Activated CD4-positive, alpha-beta T cell treated with anti-CD3 and anti-CD28 coated beads, Interleukin-2, Interleukin-4, amounts not matched to agents 100 ng/mL and 50 ng/mL, durations not matched to agents 16 hours and 8 hours (primary cell): ENCODE results near the gene LUM.

ENCODE experiments used
- DNase-seq: peaks from one replicate; pipeline ENCODE4 v3.0.0-alpha.2; 2020; ENCODE audit warnings: low spot score

LUM gene

DNA sequence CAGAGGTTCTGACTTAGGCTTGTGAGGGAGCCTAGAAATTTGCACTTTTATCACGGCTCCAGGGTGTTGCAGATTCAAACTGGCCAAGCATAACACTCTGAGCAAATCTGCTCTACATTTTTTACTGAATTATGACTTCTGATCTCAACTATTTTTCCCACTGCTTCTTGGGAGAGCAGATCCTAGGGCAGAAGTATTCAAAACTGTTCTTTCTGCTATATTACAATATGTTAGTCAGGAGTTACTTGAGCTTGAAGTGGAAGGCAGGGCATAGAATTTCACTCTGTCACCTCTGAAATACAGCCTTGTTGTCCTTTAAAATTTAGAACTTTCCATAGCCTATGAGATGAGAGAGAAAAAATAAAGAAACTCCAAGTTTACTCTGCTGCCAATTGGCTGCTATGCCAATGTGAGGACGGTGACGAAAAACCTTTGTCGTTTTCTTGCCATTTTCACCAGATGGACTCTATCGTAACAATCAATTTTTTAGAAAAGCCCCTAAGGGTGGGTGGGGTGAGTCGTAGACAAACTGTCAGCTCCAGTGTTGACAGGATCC lies 37.1 kb downstream of the LUM start:
- DNase-seq: no peak

GRCh38 chr12:91073426-91073825 lies 37.9 kb downstream of the LUM start:
- DNase-seq: no peak

- DNase-seq: no peak
These were observed 38.4 kb downstream of the LUM start for GRCh38 chr12:91072931-91073330.

- no peak for DNase-seq
These were observed 40.4 kb downstream of the LUM start for GRCh38 chr12:91070936-91071335.

DNA sequence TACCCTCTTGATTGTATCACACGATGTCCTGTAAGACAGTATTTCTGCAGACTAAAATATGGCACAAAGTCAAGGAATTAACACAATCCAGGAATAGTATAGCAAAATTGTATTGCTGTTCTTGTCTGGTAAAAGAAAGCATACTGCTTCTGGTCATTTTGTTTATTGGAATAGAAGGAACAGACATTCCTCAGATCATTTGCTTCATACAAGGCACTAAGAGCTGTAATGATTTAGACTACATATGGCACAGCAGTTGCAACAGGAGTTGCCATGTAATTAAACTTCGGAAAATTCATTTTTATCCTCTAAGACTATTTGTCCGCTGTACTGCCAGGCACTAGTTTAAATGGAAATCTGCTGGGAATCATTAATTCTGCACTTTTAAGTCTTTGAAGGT lies 45.9 kb downstream of the LUM start:
- DNase-seq: no peak

DNA sequence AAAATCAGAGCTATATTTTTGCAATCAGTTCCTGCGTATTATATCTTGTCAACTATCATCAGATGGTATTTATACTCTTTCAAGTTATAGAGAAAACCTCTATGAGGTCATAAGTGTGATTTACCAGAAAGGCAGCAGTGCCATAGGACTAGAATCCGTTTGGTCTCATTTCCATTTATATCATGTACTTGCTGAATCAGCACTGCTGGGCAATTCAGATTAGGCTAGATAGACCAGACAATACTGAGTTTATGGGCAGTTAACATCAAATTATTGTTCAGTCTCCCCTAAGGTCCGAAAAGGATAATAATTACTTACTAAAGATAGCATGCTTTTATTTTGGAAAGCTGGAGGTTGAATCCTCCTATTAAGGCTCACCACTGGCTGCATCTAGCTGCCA lies 46.7 kb downstream of the LUM start:
- DNase-seq: no peak

DNA sequence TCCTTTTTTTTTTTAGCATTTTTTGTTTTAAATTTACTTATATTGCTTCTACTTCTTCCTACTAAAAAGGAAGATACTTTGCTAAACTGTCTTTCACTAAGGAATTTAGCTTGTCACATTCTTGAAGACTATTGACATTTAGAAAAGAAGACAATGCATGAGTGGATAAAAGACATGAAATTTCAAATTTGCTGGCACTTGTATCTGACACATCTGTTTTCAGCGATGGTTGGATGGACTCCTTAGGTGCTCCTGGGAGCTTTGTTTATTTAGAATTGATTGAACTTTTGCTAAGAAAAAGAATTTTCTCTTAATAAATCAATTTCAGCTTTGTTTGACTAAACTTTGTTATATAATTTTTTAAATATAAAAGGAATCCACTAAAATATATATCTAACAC lies 50.2 kb downstream of the LUM start:
- no peak for DNase-seq

DNA sequence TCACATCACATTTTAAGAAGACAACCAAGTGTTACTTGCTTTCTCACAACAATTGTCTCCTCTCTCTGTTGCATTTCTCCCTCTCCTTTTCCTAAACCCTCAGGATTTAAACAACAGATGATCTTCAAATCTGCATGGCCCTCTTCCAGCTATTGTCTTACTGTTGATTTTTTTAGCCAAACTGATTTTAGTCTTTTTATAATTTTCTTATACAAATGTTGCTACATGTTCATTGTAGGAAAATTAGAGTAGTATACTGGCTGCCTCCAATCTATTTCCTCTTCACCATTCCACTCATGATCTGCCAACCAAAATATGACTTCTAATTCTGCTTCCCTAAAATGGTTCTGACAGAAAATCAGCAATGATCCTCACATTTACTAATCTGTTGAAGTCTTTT lies 52.1 kb downstream of the LUM start:
- DNase-seq: no peak

GRCh38 chr12:91058786-91059185 lies 52.5 kb downstream of the LUM start:
- no peak for DNase-seq

DNA sequence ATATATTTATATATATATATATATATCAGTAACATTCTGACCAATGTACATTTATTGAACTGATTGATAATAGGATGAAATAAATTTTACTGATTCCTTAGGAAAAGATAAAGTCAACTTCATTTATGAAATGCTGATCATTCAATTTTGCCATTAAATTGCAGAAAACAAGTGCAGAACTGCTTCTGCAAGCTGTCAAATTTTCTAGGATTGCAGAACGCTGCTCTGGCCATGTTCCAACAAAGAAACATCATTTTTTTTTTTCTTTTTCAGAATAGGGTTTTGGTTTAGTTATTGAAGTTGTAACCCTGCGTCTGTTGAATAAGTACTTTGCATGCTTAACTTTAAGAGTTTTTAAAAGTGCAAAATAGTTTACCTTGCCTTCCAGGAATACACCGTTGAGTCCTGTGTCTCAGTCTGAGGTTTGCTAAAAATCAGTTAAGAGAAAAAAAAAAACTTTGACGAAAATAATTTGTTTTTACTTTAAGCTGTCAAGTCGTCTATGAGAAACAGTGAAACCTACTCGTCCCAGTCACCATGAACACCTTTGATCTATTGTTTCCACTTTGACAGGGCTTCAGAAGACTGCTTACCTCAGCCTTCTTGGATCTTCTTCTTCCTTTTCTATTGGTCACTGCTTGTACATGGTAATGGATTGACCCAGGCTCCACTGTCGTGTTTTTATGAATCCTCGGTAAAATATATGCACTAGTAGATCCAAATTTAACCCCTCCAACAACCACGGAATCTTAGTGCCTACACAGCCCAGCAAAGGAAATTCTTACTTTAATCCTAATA lies 53.7 kb downstream of the LUM start, which contains the start of gene KERA:
Gene KERA, minus strand, starts transcription at position 657 of the 798 bp plus-strand sequence. CDS start 1,743 bp downstream, outside the sequence.
- no peak for DNase-seq

DNA sequence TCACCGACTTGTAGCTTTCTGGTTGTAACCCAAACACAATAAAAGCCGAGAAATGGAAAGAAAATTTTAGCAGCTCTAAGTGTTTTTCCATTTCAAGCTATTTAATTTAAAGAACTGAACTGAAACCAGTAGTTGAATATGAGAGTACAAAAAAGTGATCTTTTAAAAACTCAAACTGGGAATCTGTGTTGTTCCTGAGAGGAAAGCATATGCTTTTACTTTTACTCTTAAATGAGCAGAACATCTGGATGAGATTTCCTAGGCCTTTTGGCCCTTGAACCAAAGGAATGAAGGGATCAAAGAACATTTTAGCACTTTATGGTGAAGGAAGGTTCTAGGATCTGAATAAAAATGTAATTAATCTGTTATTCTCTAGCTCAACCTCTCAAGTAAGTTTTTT lies 54.8 kb downstream of the LUM start:
- no peak for DNase-seq

DNA sequence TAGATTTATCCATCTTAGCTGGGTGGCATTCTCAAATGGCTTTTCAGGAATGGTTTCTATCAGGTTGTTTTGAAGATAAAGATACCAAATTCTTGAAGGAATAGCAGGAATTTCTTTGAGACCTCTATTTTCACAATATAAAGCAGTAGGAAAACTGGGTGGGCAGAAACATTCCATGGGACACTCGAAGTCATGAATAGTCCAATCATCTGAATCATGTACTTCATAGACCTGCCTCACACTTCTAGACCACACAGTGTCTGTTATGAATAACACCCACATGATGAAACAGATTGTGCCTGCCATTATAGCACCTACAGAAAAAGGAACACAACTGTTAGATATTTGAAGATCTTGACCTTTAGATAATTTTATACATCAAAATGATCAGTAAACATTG lies 55.3 kb downstream of the LUM start:
- DNase-seq: no peak

DNA sequence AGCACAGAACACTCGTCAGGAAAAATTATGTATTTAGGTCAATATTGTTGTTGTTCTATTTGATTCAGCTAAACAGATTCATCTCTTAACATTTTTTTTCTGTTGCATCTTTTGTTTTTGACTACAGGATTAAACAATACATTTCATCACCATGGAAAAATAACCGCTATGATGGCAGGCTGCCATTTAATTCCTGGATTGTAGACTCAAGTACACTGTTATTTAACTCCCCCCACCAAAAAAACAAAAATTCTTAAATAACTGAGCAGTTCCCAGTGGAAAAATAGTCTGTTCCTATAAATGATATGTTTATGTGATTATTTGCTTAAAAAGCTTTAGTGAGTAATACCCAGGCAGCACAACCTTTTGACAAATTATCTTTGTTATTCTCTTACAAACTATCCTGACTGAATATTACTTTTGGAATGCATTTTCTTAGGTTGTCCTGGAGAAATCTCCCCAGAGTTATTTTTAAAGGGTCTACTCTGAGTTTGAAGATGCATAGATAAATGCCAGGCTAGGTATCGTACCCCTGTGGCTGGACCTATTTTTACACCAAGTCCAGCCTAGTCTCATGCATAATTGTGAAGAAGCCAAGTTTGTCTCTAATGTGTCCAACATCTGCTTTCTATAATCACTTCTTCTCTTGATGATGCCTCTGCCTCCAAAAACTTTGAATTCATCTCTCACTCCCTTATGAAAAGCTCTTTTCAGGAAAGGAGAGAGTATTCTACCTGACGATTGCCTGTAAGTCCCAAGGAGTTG lies 57.2 kb downstream of the LUM start:
- DNase-seq: no peak
